CD4-positive, alpha-beta T cell (primary cell): ENCODE measurements around the gene ZNF710. TPM values are rescaled to one million over a fixed set of nuclear protein-coding genes. Genes with fewer than 3 reads are reported as not detected.

Experiments used
- ATAC-seq: fragments of 200-7000 bp; cut with Tn5 transposase; one replicate; pipeline ENCODE4 v1.10.0; 2022; ENCODE audit warnings: mild to moderate bottlenecking; ENCODE audit not compliant: poor library complexity
- CTCF ChIA-PET: fragments of 350-600 bp; sonication (Branson Sonifier 250); formaldehyde crosslinking; loops from one replicate; lab custom pipeline; 2021; ENCODE audit warnings: antibody characterized with exemption, inconsistent platforms; lab: Charles Lee
- POLR2A ChIA-PET: fragments of 350-600 bp; sonication (Branson Sonifier 250); formaldehyde crosslinking; loops from one replicate; lab custom pipeline; 2021; ENCODE audit warnings: antibody characterized with exemption, inconsistent platforms; lab: Charles Lee
- DNase-seq, 14 experiments: peaks; one replicate each; pipeline ENCODE4 v3.0.0-alpha.2; 2013 to 2020; ENCODE audit warnings: mixed read lengths in 2 of 14
- H3K27ac ChIP-seq, 2 donors: one replicate each; pipeline versions ENCODE4 v1.5.1 to v1.7.0; 2013; ENCODE audit warnings: low read length in 2 of 2, low read depth in 1 of 2, mild to moderate bottlenecking in 1 of 2
- H3K27me3 ChIP-seq, 2 experiments: 1 replicate in 1 of 2; 2 replicates in 1 of 2; pipeline versions ENCODE4 v1.6.1 to v1.7.0; 2013; ENCODE audit warnings: low read length in 2 of 2, control low read depth in 1 of 2, mild to moderate bottlenecking in 1 of 2, moderate library complexity in 1 of 2; ENCODE audit not compliant: insufficient read depth in 2 of 2, control insufficient read depth in 1 of 2
- H3K36me3 ChIP-seq: one replicate; pipeline ENCODE4 v1.6.1; 2013; ENCODE audit warnings: low read length, control low read depth; ENCODE audit not compliant: insufficient read depth
- H3K4me1 ChIP-seq: one replicate; pipeline ENCODE4 v1.6.1; 2013; ENCODE audit warnings: low read length, control low read depth; ENCODE audit not compliant: insufficient read depth
- H3K4me3 ChIP-seq: one replicate; pipeline ENCODE4 v1.5.1; 2013; ENCODE audit warnings: mild to moderate bottlenecking, low read length, moderate library complexity
- H3K9me3 ChIP-seq, 2 experiments: 1 replicate in 1 of 2; 2 replicates in 1 of 2; pipeline versions ENCODE4 v1.6.1 to v1.7.0; 2013; ENCODE audit warnings: low read length in 2 of 2, mild to moderate bottlenecking in 2 of 2, control low read depth in 1 of 2, moderate library complexity in 1 of 2; ENCODE audit not compliant: control insufficient read depth in 1 of 2, insufficient read depth in 1 of 2
- H3K27ac Mint-ChIP-seq: one replicate; pipeline ENCODE4 v1.8.0; 2020; ENCODE audit warnings: mixed read lengths
- H3K27me3 Mint-ChIP-seq: one replicate; pipeline ENCODE4 v1.8.0; 2021; ENCODE audit warnings: mixed read lengths
- H3K36me3 Mint-ChIP-seq: one replicate; pipeline ENCODE4 v1.8.0; 2021; ENCODE audit warnings: low read depth, mixed read lengths
- H3K4me1 Mint-ChIP-seq: one replicate; pipeline ENCODE4 v1.8.0; 2021; ENCODE audit warnings: low read depth, mixed read lengths
- H3K4me3 Mint-ChIP-seq: one replicate; pipeline ENCODE4 v1.8.0; 2020; ENCODE audit warnings: mild to moderate bottlenecking, mixed read lengths
- H3K9me3 Mint-ChIP-seq: one replicate; pipeline ENCODE4 v1.8.0; 2020; ENCODE audit warnings: mixed read lengths
- CTCF ChIP-seq: fragments of 200-600 bp; IDR thresholded peaks from one replicate; pipeline ENCODE4 v1.8.0; 2022; ENCODE audit warnings: antibody characterized with exemption, mild to moderate bottlenecking
- intact Hi-C, 2 experiments: fragments of 100-400 bp; cut with DNase I in 1 of 2; cut with micrococcal nuclease in 1 of 2; formaldehyde crosslinking; loops; one replicate each; pipeline versions ENCODE4 v1.15.1 to v1.9.0; 2023 to 2025; cut with DNase I, micrococcal nuclease
- total RNA-seq, 174 experiments: library from RNA in 2 of 174; stranded (reverse) in 2 of 174; gene quantifications; one replicate each; pipeline ENCODE4 v1.2.3 and lab custom pipeline; 2021 to 2026

Gene ZNF710
- total RNA-seq, 2 experiments from 2014 or later = 6.5 to 7.7 TPM

GRCh38 chr15:90030376-90030775 is 29.3 kb downstream of the ZNF710 start:
- peak overlapping the region; percentile 20 for H3K4me3 Mint-ChIP-seq
- DNase-seq (no peak), ATAC-seq (no peak)
- no peak overlapping the region for H3K4me3 ChIP-seq
- no peak overlapping the region for H3K27ac ChIP-seq
- H3K36me3 ChIP-seq = no peaks in the 10 kb centered on the region
- H3K4me1 ChIP-seq = peaks cover 45% of the 10 kb centered on the region
- H3K4me1 Mint-ChIP-seq = peaks cover 39% of the 10 kb centered on the region
- H3K27me3 ChIP-seq = no peaks in the 10 kb centered on the region
- no peaks in the 10 kb centered on the region for H3K27me3 Mint-ChIP-seq
- TF ChIP-seq CTCF = no peak
- ChIA-PET POLR2A (interaction anchor here (1.0 to 1.4 kb wide), 3 partner anchors 13 to 204 kb away, joined by 3 read pairs; partner anchors contain the start of genes CIB1 and GDPGP1), CTCF (no interaction called here)
- H3K9me3 Mint-ChIP-seq = no peaks in the 10 kb centered on the region
- no peaks in the 10 kb centered on the region for H3K9me3 ChIP-seq
- no peak overlapping the region for H3K27ac Mint-ChIP-seq
- H3K36me3 Mint-ChIP-seq = peaks cover 7% of the 10 kb centered on the region
- intact Hi-C loops = no loop called here

DNA sequence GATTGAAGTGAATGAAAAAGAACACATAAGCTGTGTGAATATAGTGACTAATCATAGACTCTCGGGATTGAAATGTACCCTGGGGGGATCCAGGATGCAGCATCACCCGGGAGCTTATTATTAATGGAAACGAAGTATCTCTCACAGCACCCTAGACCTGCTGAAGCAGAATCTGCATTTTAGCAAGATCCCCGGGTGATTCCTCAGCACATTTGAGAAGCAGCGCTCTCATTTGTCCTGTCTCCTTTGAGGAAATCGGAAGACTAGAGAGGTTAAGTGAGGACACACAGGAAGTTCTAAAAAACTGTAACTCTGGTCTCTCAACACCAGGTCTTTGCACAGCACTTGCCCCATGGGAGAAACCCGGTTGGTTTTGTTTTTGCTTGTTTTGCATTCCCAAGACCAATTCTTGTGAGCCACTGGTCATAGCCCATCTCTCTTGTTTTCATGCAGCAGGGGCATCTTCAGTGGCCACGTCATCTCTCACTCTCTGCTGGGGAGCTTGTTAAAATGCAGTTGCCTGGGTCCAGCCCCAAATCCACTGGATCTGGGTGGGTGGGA is 30.2 kb downstream of the ZNF710 start:
- Histone ChIP-seq H3K4me1 (peaks cover 53% of the 10 kb centered on the region), H3K27ac (no peak overlapping the region), H3K36me3 (no peaks in the 10 kb centered on the region), H3K9me3 (no peaks in the 10 kb centered on the region), H3K4me3 (no peak overlapping the region), H3K27me3 (no peaks in the 10 kb centered on the region)
- peak; percentile 39 for ATAC-seq
- Mint-ChIP-seq H3K27ac (peak overlapping the region; percentile 43), H3K4me3 (peak overlapping the region; percentile 68), H3K4me1 (peaks cover 48% of the 10 kb centered on the region), H3K36me3 (peaks cover 7% of the 10 kb centered on the region), H3K27me3 (no peaks in the 10 kb centered on the region), H3K9me3 (no peaks in the 10 kb centered on the region)
- no peak for TF ChIP-seq CTCF
- ChIA-PET POLR2A (interaction anchor here (0.6 to 1.6 kb wide), 6 partner anchors 14 to 203 kb away, joined by 3 to 4 read pairs (median 3); partner anchors contain the start of genes CIB1 and GDPGP1), CTCF (no interaction called here)
- intact Hi-C loops = no loop called here
- peak in 3 of 14 experiments; percentile 46 to 59 (median 54) for DNase-seq

- no peaks in the 10 kb centered on the region for H3K36me3 ChIP-seq
- TF ChIP-seq CTCF = no peak
- no peaks in the 10 kb centered on the region for H3K27me3 ChIP-seq
- no peak overlapping the region for H3K4me3 ChIP-seq
- Mint-ChIP-seq H3K4me1 (peaks cover 65% of the 10 kb centered on the region), H3K27me3 (no peaks in the 10 kb centered on the region), H3K4me3 (no peak overlapping the region), H3K9me3 (no peaks in the 10 kb centered on the region), H3K27ac (peak overlapping the region; percentile 76), H3K36me3 (peaks cover 7% of the 10 kb centered on the region)
- intact Hi-C loops = no loop called here
- H3K9me3 ChIP-seq = no peaks in the 10 kb centered on the region
- DNase-seq = no peak
- CTCF ChIA-PET = no interaction called here
- ATAC-seq = no peak
- POLR2A ChIA-PET = interaction anchor here (1.7 kb wide), 1 partner anchor 26 kb away, joined by 4 read pairs; no protein-coding TSS in a partner anchor
- peaks cover 70% of the 10 kb centered on the region for H3K4me1 ChIP-seq
- H3K27ac ChIP-seq = no peak overlapping the region
These were observed 31.9 kb downstream of the ZNF710 start for GRCh38 chr15:90033006-90033405.
